Panc1 (cell line): ENCODE measurements around the gene DIABLO. TPM values are rescaled to one million over a fixed set of nuclear protein-coding genes. Genes with fewer than 3 reads are reported as not detected.

Source experiments
- ATAC-seq: fragments of 200-7000 bp; cut with Tn5 transposase; 2 replicates; pipeline ENCODE4 v1.9.1; 2020; ENCODE audit warnings: mild to moderate bottlenecking, moderate library complexity
- BruUV-seq: library from RNA; stranded (reverse); fragments of 400-500 nt; replicated peaks from 2 replicates; lab custom pipeline; 2021; lab: Mats Ljungman, UMichigan
- CTCF ChIA-PET: fragments of 300-600 bp; sonication (Branson Sonifier 250); formaldehyde crosslinking; loops from one replicate; lab custom pipeline; 2022; ENCODE audit warnings: antibody characterized with exemption; lab: Charles Lee
- POLR2A ChIA-PET: fragments of 300-600 bp; sonication (Branson Sonifier 250); formaldehyde crosslinking; loops from one replicate; lab custom pipeline; 2022; ENCODE audit warnings: antibody characterized with exemption; lab: Charles Lee
- DNase-seq: peaks from one replicate; pipeline ENCODE4 v3.0.0-alpha.2; 2010; ENCODE audit warnings: low read depth, low spot score
- H3K27ac ChIP-seq: 2 replicates; pipeline ENCODE4 v1.5.1; 2011; ENCODE audit warnings: mild to moderate bottlenecking, low read length, inconsistent platforms
- H3K27me3 ChIP-seq: fragments of 200-500 bp; sonication (Bioruptor generic); 2 replicates; pipeline ENCODE4 v1.6.0; 2014; ENCODE audit warnings: low read length, inconsistent platforms; ENCODE audit not compliant: control insufficient read depth, insufficient read depth
- H3K36me3 ChIP-seq: fragments of 200-500 bp; sonication (Bioruptor generic); 2 replicates; pipeline ENCODE4 v1.5.1; 2014; ENCODE audit warnings: inconsistent platforms, mild to moderate bottlenecking, low read length, moderate library complexity; ENCODE audit not compliant: control insufficient read depth, insufficient read depth
- H3K4me1 ChIP-seq: 2 replicates; pipeline ENCODE4 v1.5.1; 2011; ENCODE audit warnings: inconsistent platforms, mild to moderate bottlenecking, low read length, moderate library complexity; ENCODE audit not compliant: control insufficient read depth, insufficient read depth
- H3K4me3 ChIP-seq, 2 experiments: 2 replicates each; pipeline ENCODE4 v1.5.1; 2011 to 2012; ENCODE audit warnings: low read depth in 2 of 2, low read length in 2 of 2, mild to moderate bottlenecking in 2 of 2, inconsistent platforms in 1 of 2, moderate library complexity in 1 of 2
- H3K9me3 ChIP-seq: fragments of 200-500 bp; sonication (Bioruptor generic); 2 replicates; pipeline ENCODE4 v1.5.1; 2014; ENCODE audit warnings: low read depth, mild to moderate bottlenecking, inconsistent platforms, low read length, moderate library complexity; ENCODE audit not compliant: control insufficient read depth, insufficient read depth
- POLR2AphosphoS5 ChIP-seq: IDR thresholded peaks from 2 replicates; pipeline ENCODE4 v1.6.1; 2012; ENCODE audit warnings: mild to moderate bottlenecking, low read depth, low read length, moderate library complexity
- SIN3A ChIP-seq: IDR thresholded peaks from 2 replicates; pipeline ENCODE4 v1.6.1; 2012; ENCODE audit warnings: low read depth, mild to moderate bottlenecking, low read length, moderate library complexity, borderline replicate concordance; ENCODE audit not compliant: insufficient read depth
- TCF7L2 ChIP-seq: IDR thresholded peaks from 2 replicates; pipeline ENCODE4 v1.6.1; 2011; ENCODE audit warnings: mild to moderate bottlenecking, low read depth, low read length, inconsistent platforms
- in situ Hi-C: cut with HindIII; loops from 2 replicates; pipeline ENCODE4 v1.10.0; 2016; ENCODE audit warnings: low sequenced_read_pairs, low pct_unique_long_range_greater_than_20kb
- intact Hi-C: fragments of 100-400 bp; cut with micrococcal nuclease; formaldehyde crosslinking; loops from one replicate; pipeline ENCODE4 v1.10.0; 2022; ENCODE audit not compliant: unreplicated experiment
- total RNA-seq: library from RNA; stranded (reverse); gene quantifications from one replicate; pipeline ENCODE4 v1.2.1, GENCODE V29; 2021; ENCODE audit not compliant: unreplicated experiment
- TF ChIP-seq, protein P1 (sequence below), 2 experiments: IDR thresholded peaks; 2 replicates each; pipeline ENCODE4 v1.6.1; 2011 to 2012; ENCODE audit warnings: low read depth in 2 of 2, control low read depth in 1 of 2, low read length in 1 of 2, mild to moderate bottlenecking in 1 of 2, moderate library complexity in 1 of 2; ENCODE audit not compliant: insufficient read depth in 1 of 2
- TF ChIP-seq, protein P2 (sequence below): fragments of 450-650 bp; IDR thresholded peaks from 2 replicates; pipeline ENCODE4 v1.5.1; 2017; ENCODE audit warnings: mild to moderate bottlenecking

Gene DIABLO
- total RNA-seq, 1 experiment from 2014 or later = 71.5 TPM

DNA sequence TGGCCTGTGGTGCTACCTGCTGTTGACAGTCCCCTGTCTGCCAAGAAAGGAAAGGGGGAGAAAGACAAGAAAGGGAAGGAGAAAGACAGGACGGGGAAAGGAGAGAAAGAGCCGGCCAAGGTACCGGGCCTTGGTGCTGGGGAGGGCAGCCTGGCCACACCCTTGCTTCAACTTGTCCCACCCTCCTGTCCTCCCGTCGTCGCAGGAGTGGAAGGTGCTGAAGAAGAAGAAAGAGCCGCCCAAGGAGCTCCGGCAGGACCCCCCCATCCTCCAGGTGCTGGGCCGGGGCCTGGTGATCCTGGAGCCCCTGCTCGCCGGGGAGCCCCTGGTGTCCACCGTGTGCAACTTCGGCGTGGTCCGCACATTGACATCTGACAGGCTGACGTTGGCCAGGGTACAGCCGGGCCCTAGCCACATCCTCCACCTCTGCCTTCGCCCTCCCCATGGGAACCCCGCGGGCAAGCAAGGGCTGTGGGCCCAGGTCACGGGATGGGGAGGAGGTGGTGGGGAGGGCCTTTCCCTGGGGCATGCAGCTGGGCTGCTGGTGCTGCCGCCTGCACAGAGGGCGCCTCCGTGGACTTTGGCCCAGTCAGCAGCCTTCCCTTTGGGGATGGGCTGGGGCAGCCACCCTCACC is 25.2 kb downstream of the DIABLO start:
- POLR2A ChIA-PET = no interaction called here
- Histone ChIP-seq H3K9me3 (no peaks in the 10 kb centered on the region), H3K4me3 (no peak overlapping the region), H3K36me3 (no peaks in the 10 kb centered on the region), H3K4me1 (peaks cover 8% of the 10 kb centered on the region; the same call in 1 of the 2 replicates), H3K27ac (no peak overlapping the region), H3K27me3 (no peaks in the 10 kb centered on the region)
- DNase-seq (no peak), ATAC-seq (no peak)
- intact Hi-C loops (no loop called here), in situ Hi-C loops (no loop called here)
- BruUV-seq = no TSS peak
- TF ChIP-seq, protein P1, sequence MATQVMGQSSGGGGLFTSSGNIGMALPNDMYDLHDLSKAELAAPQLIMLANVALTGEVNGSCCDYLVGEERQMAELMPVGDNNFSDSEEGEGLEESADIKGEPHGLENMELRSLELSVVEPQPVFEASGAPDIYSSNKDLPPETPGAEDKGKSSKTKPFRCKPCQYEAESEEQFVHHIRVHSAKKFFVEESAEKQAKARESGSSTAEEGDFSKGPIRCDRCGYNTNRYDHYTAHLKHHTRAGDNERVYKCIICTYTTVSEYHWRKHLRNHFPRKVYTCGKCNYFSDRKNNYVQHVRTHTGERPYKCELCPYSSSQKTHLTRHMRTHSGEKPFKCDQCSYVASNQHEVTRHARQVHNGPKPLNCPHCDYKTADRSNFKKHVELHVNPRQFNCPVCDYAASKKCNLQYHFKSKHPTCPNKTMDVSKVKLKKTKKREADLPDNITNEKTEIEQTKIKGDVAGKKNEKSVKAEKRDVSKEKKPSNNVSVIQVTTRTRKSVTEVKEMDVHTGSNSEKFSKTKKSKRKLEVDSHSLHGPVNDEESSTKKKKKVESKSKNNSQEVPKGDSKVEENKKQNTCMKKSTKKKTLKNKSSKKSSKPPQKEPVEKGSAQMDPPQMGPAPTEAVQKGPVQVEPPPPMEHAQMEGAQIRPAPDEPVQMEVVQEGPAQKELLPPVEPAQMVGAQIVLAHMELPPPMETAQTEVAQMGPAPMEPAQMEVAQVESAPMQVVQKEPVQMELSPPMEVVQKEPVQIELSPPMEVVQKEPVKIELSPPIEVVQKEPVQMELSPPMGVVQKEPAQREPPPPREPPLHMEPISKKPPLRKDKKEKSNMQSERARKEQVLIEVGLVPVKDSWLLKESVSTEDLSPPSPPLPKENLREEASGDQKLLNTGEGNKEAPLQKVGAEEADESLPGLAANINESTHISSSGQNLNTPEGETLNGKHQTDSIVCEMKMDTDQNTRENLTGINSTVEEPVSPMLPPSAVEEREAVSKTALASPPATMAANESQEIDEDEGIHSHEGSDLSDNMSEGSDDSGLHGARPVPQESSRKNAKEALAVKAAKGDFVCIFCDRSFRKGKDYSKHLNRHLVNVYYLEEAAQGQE (IDR thresholded peaks at IDR 0.05; ENCODE audit: insufficient read depth in 1 of 2, low read depth in 2 of 2, low read length in 1 of 2) = no peak
- TF ChIP-seq TCF7L2 = no peak
- TF ChIP-seq POLR2AphosphoS5 = no peak
- TF ChIP-seq, protein P2, sequence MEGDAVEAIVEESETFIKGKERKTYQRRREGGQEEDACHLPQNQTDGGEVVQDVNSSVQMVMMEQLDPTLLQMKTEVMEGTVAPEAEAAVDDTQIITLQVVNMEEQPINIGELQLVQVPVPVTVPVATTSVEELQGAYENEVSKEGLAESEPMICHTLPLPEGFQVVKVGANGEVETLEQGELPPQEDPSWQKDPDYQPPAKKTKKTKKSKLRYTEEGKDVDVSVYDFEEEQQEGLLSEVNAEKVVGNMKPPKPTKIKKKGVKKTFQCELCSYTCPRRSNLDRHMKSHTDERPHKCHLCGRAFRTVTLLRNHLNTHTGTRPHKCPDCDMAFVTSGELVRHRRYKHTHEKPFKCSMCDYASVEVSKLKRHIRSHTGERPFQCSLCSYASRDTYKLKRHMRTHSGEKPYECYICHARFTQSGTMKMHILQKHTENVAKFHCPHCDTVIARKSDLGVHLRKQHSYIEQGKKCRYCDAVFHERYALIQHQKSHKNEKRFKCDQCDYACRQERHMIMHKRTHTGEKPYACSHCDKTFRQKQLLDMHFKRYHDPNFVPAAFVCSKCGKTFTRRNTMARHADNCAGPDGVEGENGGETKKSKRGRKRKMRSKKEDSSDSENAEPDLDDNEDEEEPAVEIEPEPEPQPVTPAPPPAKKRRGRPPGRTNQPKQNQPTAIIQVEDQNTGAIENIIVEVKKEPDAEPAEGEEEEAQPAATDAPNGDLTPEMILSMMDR = no peak; the same call in 1 of the 2 replicates
- TF ChIP-seq SIN3A = no peak
- CTCF ChIA-PET = interaction anchor here (0.6 kb wide), 1 partner anchor 234 kb away, joined by 16 read pairs; no protein-coding TSS in a partner anchor

DNA sequence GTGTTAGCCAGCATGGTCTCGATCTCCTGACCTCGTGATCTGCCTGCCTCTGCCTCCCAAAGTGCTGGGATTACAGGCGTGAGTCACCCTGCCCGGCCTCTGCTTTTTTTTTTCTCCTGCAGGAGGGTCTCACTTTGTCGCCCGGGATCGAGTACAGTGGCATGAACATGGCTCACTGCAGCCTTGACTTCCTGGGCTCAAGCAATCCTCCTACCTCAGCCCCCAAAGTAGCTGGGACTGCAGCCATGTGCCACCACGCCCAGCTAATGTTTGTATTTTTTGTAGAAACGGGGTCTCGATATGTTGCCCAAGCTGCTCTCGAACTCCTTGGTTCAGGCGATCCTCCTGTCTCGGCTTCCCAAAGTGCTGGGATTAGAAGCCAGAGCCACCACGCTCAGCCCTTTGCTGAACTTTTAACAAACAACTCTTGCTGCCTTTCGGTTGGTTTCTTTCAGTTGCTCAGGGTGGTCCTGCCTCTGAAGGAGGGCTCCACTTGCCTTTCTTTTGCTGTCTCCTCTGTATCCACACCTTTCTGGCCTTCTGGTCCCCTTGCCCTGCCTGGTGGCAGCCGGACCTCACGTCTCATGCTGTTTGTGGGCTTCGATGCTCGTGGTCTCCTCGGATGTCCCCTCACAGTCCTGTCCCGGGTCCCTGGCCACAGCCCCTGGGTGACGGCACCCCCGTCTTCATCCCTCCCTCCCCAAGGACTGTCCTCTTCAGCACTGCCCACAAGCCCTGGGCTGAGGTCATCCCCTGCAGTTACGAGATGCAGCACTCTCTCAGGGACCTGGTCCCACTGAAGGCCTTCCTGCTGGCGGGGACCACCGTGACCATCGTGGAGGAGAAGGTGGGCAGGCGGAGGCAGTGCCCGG is 26.1 kb downstream of the DIABLO start:
- ChIA-PET CTCF (interaction anchor here (0.7 kb wide), 1 partner anchor 58 kb away, joined by 11 read pairs; no protein-coding TSS in a partner anchor), POLR2A (no interaction called here)
- Histone ChIP-seq H3K9me3 (no peaks in the 10 kb centered on the region), H3K36me3 (no peaks in the 10 kb centered on the region), H3K27ac (no peak overlapping the region), H3K4me3 (no peak overlapping the region), H3K27me3 (no peaks in the 10 kb centered on the region), H3K4me1 (peaks cover 7% of the 10 kb centered on the region; the same call in 1 of the 2 replicates)
- intact Hi-C loops = no loop called here
- TF ChIP-seq, protein P1 (IDR thresholded peaks at IDR 0.05; ENCODE audit: insufficient read depth in 1 of 2, low read depth in 2 of 2, low read length in 1 of 2) = no peak
- TF ChIP-seq, protein P2 = no peak
- TF ChIP-seq POLR2AphosphoS5 = no peak
- no peak for TF ChIP-seq SIN3A
- no peak for TF ChIP-seq TCF7L2
- in situ Hi-C loops = no loop called here
- ATAC-seq (no peak), DNase-seq (no peak)
- BruUV-seq = no TSS peak
